IMR-90 (cell line): Measurements from ENCODE around the gene ZNF518A. TPM values are rescaled to one million over a fixed set of nuclear protein-coding genes. Genes with fewer than 3 reads are reported as not detected.
A peak's percentile ranks its signal among the peaks of the same experiment; 100 is the strongest.
"Not testable (repeated sequence)": the region's sequence is repeated elsewhere in the genome, so short reads cannot be mapped to it uniquely, and the experiment has no call there.

Experiments used
- ATAC-seq: fragments of 200-7000 bp; cut with Tn5 transposase; 2 replicates; pipeline ENCODE4 v1.9.1; 2020; ENCODE audit warnings: low read depth, mild to moderate bottlenecking, moderate library complexity
- BruUV-seq: library from RNA; stranded (reverse); fragments of 400-500 nt; replicated peaks from 2 replicates; lab custom pipeline; 2021; lab: Mats Ljungman, UMichigan
- CTCF ChIA-PET: fragments of 300-600 bp; formaldehyde crosslinking; extraction: SDS; loops from one replicate; lab custom pipeline; 2021; ENCODE audit warnings: antibody characterized with exemption; lab: Yijun Ruan, JAX
- POLR2A ChIA-PET: fragments of 300-600 bp; sonication (Branson Sonifier 250); formaldehyde crosslinking; loops from one replicate; lab custom pipeline; 2022; ENCODE audit warnings: antibody characterized with exemption; ENCODE audit not compliant: unreplicated experiment; lab: Charles Lee
- DNase-seq: peaks from one replicate; pipeline ENCODE4 v3.0.0; 2013
- H2AFZ ChIP-seq: replicated peaks from 2 replicates; pipeline ENCODE3; 2013; ENCODE audit warnings: low read length, mild to moderate bottlenecking; ENCODE audit not compliant: poor library complexity
- H2AK5ac ChIP-seq: 2 replicates; pipeline ENCODE4 v1.6.1; 2013; ENCODE audit warnings: low read depth, low read length, inconsistent platforms
- H2AK9ac ChIP-seq: replicated peaks from 2 replicates; pipeline ENCODE3; 2013; ENCODE audit warnings: mild to moderate bottlenecking, low read depth, low read length, moderate library complexity; ENCODE audit not compliant: poor library complexity
- H2BK120ac ChIP-seq: 2 replicates; pipeline ENCODE4 v1.6.1; 2013; ENCODE audit warnings: low read depth, low read length, inconsistent platforms
- H2BK15ac ChIP-seq: 3 replicates; pipeline ENCODE4 v1.6.1; 2013; ENCODE audit warnings: low read depth, low read length, inconsistent platforms
- H2BK20ac ChIP-seq: 2 replicates; pipeline ENCODE4 v1.6.1; 2013; ENCODE audit warnings: low read depth, mild to moderate bottlenecking, inconsistent platforms, low read length, moderate library complexity
- H2BK5ac ChIP-seq: 2 replicates; pipeline ENCODE4 v1.6.1; 2013; ENCODE audit warnings: mild to moderate bottlenecking, low read depth, low read length, inconsistent platforms; ENCODE audit not compliant: poor library complexity, severe bottlenecking
- H3K14ac ChIP-seq: replicated peaks from 2 replicates; pipeline ENCODE4 v1.6.1; 2013; ENCODE audit warnings: low read depth, low read length, inconsistent platforms
- H3K18ac ChIP-seq: 2 replicates; pipeline ENCODE4 v1.6.1; 2013; ENCODE audit warnings: low read depth, low read length, control low read depth
- H3K23ac ChIP-seq: 2 replicates; pipeline ENCODE4 v1.6.1; 2013; ENCODE audit warnings: low read depth, low read length, inconsistent platforms
- H3K27ac ChIP-seq: 2 replicates; pipeline ENCODE4 v1.5.1; 2013; ENCODE audit warnings: mild to moderate bottlenecking, control low read depth, low read length; ENCODE audit not compliant: insufficient read depth
- H3K27me3 ChIP-seq: 2 replicates; pipeline ENCODE4 v1.6.1; 2013; ENCODE audit warnings: low read length; ENCODE audit not compliant: control insufficient read depth, insufficient read depth
- H3K36me3 ChIP-seq: 2 replicates; pipeline ENCODE4 v1.6.1; 2013; ENCODE audit warnings: low read length, mixed read lengths; ENCODE audit not compliant: control insufficient read depth, insufficient read depth
- H3K4ac ChIP-seq: 2 replicates; pipeline ENCODE4 v1.6.1; 2013; ENCODE audit warnings: low read depth, low read length, inconsistent platforms
- H3K4me1 ChIP-seq: 2 replicates; pipeline ENCODE4 v1.6.1; 2013; ENCODE audit warnings: low read length, mixed read lengths; ENCODE audit not compliant: control insufficient read depth, insufficient read depth
- H3K4me2 ChIP-seq: 2 replicates; pipeline ENCODE4 v1.6.1; 2013; ENCODE audit warnings: low read depth, mild to moderate bottlenecking, control low read depth, low read length, moderate library complexity
- H3K4me3 ChIP-seq: 2 replicates; pipeline ENCODE4 v1.5.1; 2013; ENCODE audit warnings: low read depth, mild to moderate bottlenecking, control low read depth, low read length, moderate library complexity; ENCODE audit not compliant: insufficient read depth
- H3K56ac ChIP-seq: 2 replicates; pipeline ENCODE4 v1.6.1; 2013; ENCODE audit warnings: low read length, inconsistent platforms; ENCODE audit not compliant: insufficient read depth; ENCODE audit errors: extremely low read depth
- H3K79me1 ChIP-seq, 2 experiments: 2 replicates each; pipeline ENCODE4 v1.6.1; 2013; ENCODE audit warnings: low read length in 2 of 2, inconsistent platforms in 1 of 2, low read depth in 1 of 2
- H3K9ac ChIP-seq: 2 replicates; pipeline ENCODE4 v1.6.1; 2013; ENCODE audit warnings: low read depth, low read length, control low read depth
- H3K9me1 ChIP-seq: 2 replicates; pipeline ENCODE4 v1.6.1; 2013; ENCODE audit warnings: low read length, inconsistent platforms; ENCODE audit not compliant: insufficient read depth
- H3K9me3 ChIP-seq: 2 replicates; pipeline ENCODE4 v1.6.1; 2013; ENCODE audit warnings: low read length; ENCODE audit not compliant: control insufficient read depth, insufficient read depth
- H4K20me1 ChIP-seq: 2 replicates; pipeline ENCODE4 v1.6.1; 2013; ENCODE audit warnings: low read length, inconsistent platforms; ENCODE audit not compliant: insufficient read depth
- H4K5ac ChIP-seq: 2 replicates; pipeline ENCODE4 v1.6.1; 2013; ENCODE audit warnings: mild to moderate bottlenecking, low read depth, low read length, control low read depth
- H4K8ac ChIP-seq, 2 experiments: 2 replicates each; pipeline ENCODE4 v1.6.1; 2013; ENCODE audit warnings: low read depth in 2 of 2, low read length in 2 of 2, control low read depth in 1 of 2, inconsistent platforms in 1 of 2
- H4K91ac ChIP-seq: 2 replicates; pipeline ENCODE4 v1.6.1; 2013; ENCODE audit warnings: low read depth, low read length, inconsistent platforms; ENCODE audit not compliant: insufficient read depth
- BHLHE40 ChIP-seq: fragments of 150-350 bp; IDR thresholded peaks from 2 replicates; pipeline ENCODE4 v1.6.1; 2016; ENCODE audit warnings: mild to moderate bottlenecking, low read depth, low read length
- CHD1 ChIP-seq: IDR thresholded peaks from 2 replicates; pipeline ENCODE4 v1.6.1; 2012; ENCODE audit warnings: low read depth, low read length, improper control_type of control experiment
- ELK1 ChIP-seq: fragments of 150-350 bp; IDR thresholded peaks from 2 replicates; pipeline ENCODE4 v1.6.1; 2016; ENCODE audit warnings: low read depth, mild to moderate bottlenecking, low read length, moderate library complexity, borderline replicate concordance
- RCOR1 ChIP-seq: IDR thresholded peaks from 2 replicates; pipeline ENCODE4 v1.6.1; 2012; ENCODE audit warnings: mild to moderate bottlenecking, low read length, improper control_type of control experiment; ENCODE audit not compliant: insufficient replicate concordance
- RFX5 ChIP-seq: IDR thresholded peaks from 2 replicates; pipeline ENCODE4 v1.8.0; 2012; ENCODE audit warnings: low read depth, mild to moderate bottlenecking, low read length, moderate library complexity
- USF2 ChIP-seq: fragments of 150-350 bp; IDR thresholded peaks from 2 replicates; pipeline ENCODE4 v1.6.1; 2017; ENCODE audit warnings: mild to moderate bottlenecking, antibody characterized with exemption, low read length, low read depth
- WGBS, 2 experiments: methylation state at CpG; one replicate each; pipeline versions ENCODE4 v1.1.5 to v1.1.7; 2013; ENCODE audit warnings: missing lambda C conversion rate in 2 of 2; ENCODE audit not compliant: insufficient read length in 1 of 2; ENCODE audit errors: extremely low coverage in 2 of 2; 5-methylcytosine and 5-hydroxymethylcytosine counted together
- dilution Hi-C: fragments of 300-500 bp; cut with HindIII; formaldehyde crosslinking; loops from one replicate; pipeline ENCODE4 v1.14.3; 2018; ENCODE audit warnings: low sequenced_read_pairs; ENCODE audit not compliant: unreplicated experiment
- in situ Hi-C: fragments of 300-500 bp; cut with MboI; formaldehyde crosslinking; loops from 3 replicates; pipeline ENCODE4 v1.14.3; 2019; ENCODE audit warnings: low sequenced_read_pairs, inconsistent platforms, mixed read lengths
- intact Hi-C: fragments of 100-400 bp; cut with micrococcal nuclease; formaldehyde crosslinking; loops from 2 replicates; pipeline ENCODE4 v1.10.0; 2022
- polyA plus RNA-seq, 3 experiments: library from polyadenylated mRNA; depleted of rRNA; stranded (reverse); fragments of >200 nt; gene quantifications; 2 replicates each; pipeline ENCODE4 v1.2.3, GENCODE V29; 2012; ENCODE audit warnings: low replicate concordance in 1 of 3
- total RNA-seq: library from RNA; depleted of rRNA; stranded (reverse); fragments of >200 nt; gene quantifications from 2 replicates; pipeline ENCODE4 v1.2.3, GENCODE V29; 2012

ZNF518A gene
- total and polyA plus RNA-seq, 2 of the 4 experiments (the other 2 are of a cell fraction) = 2.1 to 7.9 TPM

DNA sequence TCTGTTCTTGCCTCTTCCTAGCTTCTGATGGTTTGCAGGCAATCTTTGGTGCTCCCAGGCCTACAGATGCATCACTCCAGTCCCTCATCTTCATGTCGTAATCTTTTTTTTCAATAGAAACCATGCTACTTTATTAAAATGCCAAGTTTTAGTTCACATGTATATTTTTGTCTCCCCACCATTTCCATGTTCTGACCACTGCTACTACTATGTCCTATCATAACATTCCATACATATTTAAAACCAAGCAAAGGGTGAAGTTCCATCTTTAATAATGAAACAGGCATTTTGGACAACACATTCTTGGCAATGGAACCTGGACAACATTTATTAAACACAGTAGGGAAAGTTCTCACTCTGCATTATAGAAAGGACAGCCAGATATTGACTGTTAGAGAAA, 58.8 kb downstream of the ZNF518A start:
- no peak overlapping the region for H3K56ac ChIP-seq
- H3K36me3 ChIP-seq = no peaks in the 10 kb centered on the region
- H3K14ac ChIP-seq = no peak overlapping the region
- no peak overlapping the region for H3K4me2 ChIP-seq
- no peak overlapping the region for H4K5ac ChIP-seq
- no peaks in the 10 kb centered on the region for H3K27me3 ChIP-seq
- no peak overlapping the region for H2BK5ac ChIP-seq
- no peak overlapping the region for H2BK120ac ChIP-seq
- no TSS peak for BruUV-seq
- in situ Hi-C loops = no loop called here
- H3K23ac ChIP-seq = no peak overlapping the region
- intact Hi-C loops = no loop called here
- ChIA-PET POLR2A (no interaction called here), CTCF (no interaction called here)
- ATAC-seq (no peak), DNase-seq (peak; percentile 36)
- H3K18ac ChIP-seq = no peak overlapping the region
- dilution Hi-C loops = no loop called here
- no peaks in the 10 kb centered on the region for H3K79me1 ChIP-seq
- no peak overlapping the region for H3K9ac ChIP-seq
- no peaks in the 10 kb centered on the region for H3K9me1 ChIP-seq
- no peak overlapping the region for H2BK15ac ChIP-seq
- H4K20me1 ChIP-seq = no peaks in the 10 kb centered on the region
- H3K4me1 ChIP-seq = no peaks in the 10 kb centered on the region
- no peak overlapping the region for H4K91ac ChIP-seq
- WGBS, 2 experiments = no CpG with 5 or more reads among the region's 1 CpG
- no peak overlapping the region for H3K4ac ChIP-seq
- H2AK5ac ChIP-seq = no peak overlapping the region
- no peak overlapping the region for H3K27ac ChIP-seq
- H3K4me3 ChIP-seq = no peak overlapping the region
- H2AK9ac ChIP-seq = no peak overlapping the region
- TF ChIP-seq RFX5 (no peak), CHD1 (no peak), BHLHE40 (no peak), RCOR1 (no peak), USF2 (no peak), ELK1 (no peak)
- H2BK20ac ChIP-seq = no peak overlapping the region
- no peak overlapping the region for H4K8ac ChIP-seq
- H2AFZ ChIP-seq = no peak overlapping the region
- H3K9me3 ChIP-seq = no peaks in the 10 kb centered on the region

- H3K9me1 ChIP-seq, H4K20me1 ChIP-seq, H3K4me1 ChIP-seq, dilution Hi-C loops, in situ Hi-C loops, H3K4ac ChIP-seq, H4K5ac ChIP-seq, ATAC-seq, BruUV-seq, H3K27ac ChIP-seq, H3K27me3 ChIP-seq, H4K91ac ChIP-seq, H2AK5ac ChIP-seq, H4K8ac ChIP-seq, POLR2A ChIA-PET, H3K4me2 ChIP-seq, H2BK5ac ChIP-seq, H3K79me1 ChIP-seq, DNase-seq, H3K9ac ChIP-seq, H3K56ac ChIP-seq, H2BK15ac ChIP-seq, intact Hi-C loops, H2BK120ac ChIP-seq, H3K18ac ChIP-seq, H3K4me3 ChIP-seq, H2AK9ac ChIP-seq, H3K14ac ChIP-seq, H2BK20ac ChIP-seq, H3K36me3 ChIP-seq, H2AFZ ChIP-seq, CTCF ChIA-PET, H3K23ac ChIP-seq, H3K9me3 ChIP-seq: not testable (repeated sequence)
- no CpG with 5 or more reads among the region's 1 CpG for WGBS, 2 experiments
Observed at GRCh38 chr10:96189505-96189904, 59.4 kb downstream of the ZNF518A start.
